GM19025 (cell line): ENCODE data around the gene TNIK.
"Not testable (repeated sequence)": the region's sequence is repeated elsewhere in the genome, so short reads cannot be mapped to it uniquely, and the experiment has no call there.

Experiments
- ATAC-seq: cut with Tn5 transposase; IDR thresholded peaks from one replicate; pipeline ENCODE4 v1.9.1; 2021; ENCODE audit warnings: mild to moderate bottlenecking, low read depth, moderate library complexity; ENCODE audit not compliant: unreplicated experiment

Gene TNIK

DNA sequence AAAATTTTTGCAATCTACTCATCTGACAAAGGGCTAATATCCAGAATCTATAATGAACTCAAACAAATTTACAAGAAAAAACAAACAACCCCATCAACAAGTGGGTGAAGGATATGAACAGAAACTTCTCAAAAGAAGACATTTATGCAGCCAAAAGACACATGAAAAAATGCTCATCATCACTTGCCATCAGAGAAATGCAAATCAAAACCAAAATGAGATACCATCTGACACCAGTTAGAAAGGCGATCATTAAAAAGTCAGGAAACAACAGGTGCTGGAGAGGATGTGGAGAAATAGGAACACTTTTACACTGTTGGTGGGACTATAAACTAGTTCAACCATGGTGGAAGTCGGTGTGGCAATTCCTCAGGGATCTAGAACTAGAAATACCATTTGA lies 36.1 kb downstream of the TNIK start:
- not testable (repeated sequence) for ATAC-seq

DNA sequence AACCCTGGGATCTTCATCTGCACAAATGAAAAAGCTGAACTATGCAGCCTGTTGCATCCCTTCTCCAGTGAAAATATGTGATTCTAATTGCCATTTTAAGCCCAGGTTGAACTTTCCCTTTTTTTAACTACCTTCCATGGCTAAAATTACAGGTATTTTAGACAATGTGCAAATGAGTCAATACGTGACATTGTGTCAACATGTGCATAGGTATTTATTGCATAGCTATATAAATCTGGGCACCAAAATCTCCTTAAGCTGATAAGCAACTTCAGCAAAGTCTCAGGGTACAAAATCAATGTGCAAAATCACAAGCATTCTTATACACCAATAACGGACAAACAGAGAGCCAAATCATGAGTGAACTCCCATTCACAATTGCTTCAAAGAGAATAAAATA lies 37.4 kb downstream of the TNIK start:
- not testable (repeated sequence) for ATAC-seq

DNA sequence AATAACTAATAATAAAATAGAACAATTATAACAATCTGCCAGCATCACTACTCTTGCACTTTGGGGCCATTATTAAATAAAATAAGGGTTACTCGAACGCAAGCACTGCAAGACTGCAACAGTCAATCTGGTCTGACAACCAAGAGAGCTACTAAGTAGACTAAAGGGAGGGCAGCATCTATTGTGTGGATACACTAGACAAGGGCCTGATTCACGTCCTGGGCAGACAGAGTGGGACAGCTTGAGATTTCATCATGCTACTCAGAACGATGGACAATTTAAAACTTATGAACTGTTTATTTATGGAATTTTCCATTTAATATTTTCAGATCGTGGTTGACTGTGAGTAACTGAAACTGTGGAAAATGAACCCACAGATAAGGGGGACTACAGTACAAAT lies 39.5 kb downstream of the TNIK start:
- ATAC-seq: no peak

DNA sequence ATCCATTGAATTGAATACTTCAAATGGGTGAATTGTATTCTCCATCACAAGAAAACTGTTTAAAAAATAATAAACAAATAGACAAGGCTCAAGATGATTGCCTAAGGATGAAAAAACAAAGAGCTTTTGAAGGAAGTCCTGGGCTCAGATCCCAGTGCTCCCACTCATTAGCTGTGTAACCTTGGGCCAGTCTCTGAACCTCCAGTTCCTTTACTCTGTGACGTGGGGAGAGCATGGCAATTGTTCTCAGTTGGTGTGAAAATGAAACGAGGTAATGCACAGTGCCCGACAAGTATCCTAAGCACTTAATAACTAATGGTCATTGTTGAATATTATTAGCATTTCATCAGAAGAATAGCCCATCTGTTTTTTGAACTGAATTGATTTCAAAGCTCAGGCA lies 40.7 kb downstream of the TNIK start:
- ATAC-seq: no peak

DNA sequence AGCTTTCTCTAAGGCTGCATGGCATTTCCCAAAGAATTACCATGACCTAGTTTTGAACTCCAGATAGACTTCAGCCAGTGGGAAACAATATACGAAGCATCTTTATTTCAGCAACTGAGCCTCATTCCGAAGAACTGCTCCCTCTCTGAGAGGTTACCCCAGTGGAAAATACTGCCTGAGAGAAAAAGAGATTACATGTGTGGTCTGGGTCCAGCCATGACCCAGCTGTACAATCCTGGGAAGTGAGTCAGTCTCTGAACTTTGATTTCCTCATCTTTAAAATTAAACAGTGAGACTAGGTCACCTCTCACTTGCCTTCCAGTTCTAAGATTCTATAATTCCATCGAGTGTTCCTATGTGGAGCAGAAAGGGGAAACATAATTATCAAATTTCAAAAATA lies 42.4 kb downstream of the TNIK start:
- ATAC-seq: no peak

DNA sequence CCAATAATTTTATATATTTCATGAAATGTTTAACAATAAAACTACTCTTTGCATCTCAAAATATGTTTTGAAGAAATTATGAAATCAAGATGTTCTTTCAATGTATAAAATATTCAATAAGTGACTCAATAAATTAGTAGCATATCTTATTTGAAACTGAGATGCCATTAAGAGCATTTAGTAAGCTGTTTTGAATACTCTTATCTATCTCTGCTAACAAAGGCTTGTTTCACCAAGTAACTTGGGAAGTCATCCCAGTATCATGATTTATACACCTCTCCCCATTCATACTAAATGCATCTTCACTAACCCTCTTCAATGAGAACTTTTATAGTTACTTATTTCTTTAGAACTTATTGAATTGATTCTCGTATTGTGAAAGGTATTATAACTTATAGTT lies 43.1 kb downstream of the TNIK start:
- ATAC-seq: no peak

DNA sequence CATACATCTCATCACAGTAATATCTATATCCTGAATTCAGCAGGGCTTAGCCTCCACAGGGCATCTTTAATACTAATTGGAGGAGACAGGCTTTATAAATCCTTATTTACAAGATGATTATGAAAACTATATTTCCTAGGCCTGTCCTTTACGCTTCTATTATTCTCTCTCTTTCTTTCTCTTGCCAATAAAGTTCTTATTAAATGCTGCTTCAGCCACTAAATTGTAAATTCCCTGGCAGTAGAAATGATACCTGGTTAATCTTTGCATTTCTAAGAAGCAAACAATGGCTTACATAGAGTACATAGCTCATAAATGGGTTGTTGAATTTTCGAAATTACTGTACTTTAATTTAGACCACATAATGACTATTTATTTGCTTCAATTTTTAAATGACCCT lies 43.5 kb downstream of the TNIK start:
- no peak for ATAC-seq

DNA sequence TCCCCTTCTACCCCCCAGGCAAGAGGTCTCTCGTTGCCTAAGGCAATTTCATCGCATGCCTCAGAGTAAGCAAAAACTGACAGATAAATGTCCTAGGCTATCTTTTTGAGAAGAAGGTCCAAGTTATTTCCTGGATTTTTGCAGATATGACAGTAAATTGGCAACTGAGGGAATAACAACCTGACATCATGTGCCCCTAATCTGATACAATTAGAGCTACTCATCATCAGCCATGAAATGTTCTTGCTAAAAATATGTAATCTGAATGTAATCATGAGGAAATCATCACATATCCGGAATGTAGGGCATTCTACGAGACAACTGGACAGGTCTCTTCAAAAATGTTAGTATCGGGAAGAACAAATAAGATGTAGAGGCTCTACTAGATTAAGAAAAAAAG lies 44.1 kb downstream of the TNIK start:
- ATAC-seq: no peak

DNA sequence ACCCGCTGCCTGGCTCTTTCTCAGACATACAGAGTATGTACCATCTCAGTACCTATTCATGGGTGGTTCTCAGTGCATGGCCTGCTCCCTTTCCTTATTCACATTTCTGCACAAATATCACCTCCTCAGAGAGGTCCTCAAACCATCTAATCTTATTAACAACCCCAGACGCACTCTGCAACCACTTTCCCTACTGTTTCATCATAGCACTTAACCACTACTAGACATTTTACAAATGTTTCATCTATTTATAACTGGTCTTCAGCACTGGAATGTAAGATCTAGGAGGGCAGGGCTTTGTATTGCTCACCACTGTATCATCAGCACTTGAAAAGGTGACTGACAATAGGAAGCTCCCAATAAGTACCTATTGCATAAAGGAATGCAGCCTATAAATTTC lies 45.1 kb downstream of the TNIK start:
- no peak for ATAC-seq

DNA sequence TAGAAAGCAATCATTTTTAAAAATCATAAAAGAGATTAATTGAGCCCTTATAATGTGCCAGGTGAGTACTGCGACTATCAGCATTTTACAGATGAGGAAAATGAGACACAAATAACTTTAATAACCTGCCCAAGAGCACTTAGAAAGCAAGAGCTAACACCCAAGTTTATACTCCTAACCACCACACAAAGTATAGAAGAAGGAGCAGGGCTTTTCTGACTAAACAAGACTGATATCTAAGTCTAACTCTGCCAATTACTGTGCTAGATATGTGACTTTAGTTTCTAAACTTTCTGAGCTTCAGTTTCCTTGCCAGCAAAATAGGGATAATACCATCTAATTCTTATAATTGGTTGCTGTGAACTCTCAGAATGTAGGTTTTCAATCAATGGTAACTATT lies 47.7 kb downstream of the TNIK start:
- no peak for ATAC-seq

DNA sequence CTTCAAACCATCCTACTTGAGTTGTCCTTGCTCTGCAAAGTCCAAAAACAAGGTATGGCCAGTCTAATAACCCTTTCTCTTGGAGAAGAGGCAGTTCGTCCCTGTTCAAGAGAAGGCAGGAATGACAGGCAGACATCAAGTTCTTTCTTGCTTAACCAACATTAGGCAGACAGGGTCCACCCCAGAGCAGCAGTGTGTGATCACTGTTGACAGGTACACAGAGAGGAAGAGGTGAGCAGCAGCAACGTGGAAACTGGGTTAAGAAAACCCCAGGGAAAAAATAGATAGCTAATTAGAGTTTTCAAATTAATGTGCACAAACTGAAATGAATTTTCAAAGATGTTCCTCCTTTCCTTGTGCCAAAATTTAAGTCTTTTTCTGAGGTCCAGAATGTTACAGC lies 48.2 kb downstream of the TNIK start:
- no peak for ATAC-seq

DNA sequence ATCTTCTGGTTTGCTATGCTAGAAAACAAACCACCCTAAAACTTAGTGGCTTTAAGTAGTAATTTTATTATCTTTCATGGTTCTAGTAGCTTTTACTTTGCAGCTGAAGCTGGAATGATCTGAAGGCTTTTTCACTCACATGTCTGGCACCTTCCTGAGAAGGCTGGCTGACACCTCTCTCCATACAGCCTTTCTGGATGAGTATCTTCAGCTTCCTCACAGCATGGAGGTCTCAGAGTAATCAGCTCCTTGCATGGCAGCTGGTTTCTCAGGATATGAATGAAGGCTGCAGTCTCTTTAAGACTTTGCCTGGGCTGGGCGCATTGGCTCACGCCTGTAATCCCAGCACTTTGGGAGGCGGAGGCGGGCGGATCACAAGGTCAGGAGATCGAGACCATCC lies 50.0 kb downstream of the TNIK start:
- ATAC-seq: no peak

DNA sequence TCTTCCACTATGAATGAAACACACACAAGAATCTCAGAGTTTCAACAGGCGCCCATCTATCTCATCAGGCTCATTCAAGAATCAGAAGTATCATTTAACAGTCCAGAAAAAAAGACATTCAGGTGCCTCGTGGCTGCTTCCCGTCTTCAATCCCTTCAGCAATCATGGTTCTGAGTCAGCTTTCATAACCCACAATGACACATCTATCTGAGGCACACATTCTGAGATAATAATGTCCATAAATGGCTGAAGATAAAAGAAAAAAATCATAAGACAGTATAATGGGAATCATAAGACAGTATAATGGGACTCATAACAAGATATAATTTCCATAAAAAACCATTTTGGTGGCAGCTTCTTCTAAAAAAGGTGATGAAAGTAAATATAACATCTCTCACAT lies 52.4 kb downstream of the TNIK start:
- no peak for ATAC-seq

DNA sequence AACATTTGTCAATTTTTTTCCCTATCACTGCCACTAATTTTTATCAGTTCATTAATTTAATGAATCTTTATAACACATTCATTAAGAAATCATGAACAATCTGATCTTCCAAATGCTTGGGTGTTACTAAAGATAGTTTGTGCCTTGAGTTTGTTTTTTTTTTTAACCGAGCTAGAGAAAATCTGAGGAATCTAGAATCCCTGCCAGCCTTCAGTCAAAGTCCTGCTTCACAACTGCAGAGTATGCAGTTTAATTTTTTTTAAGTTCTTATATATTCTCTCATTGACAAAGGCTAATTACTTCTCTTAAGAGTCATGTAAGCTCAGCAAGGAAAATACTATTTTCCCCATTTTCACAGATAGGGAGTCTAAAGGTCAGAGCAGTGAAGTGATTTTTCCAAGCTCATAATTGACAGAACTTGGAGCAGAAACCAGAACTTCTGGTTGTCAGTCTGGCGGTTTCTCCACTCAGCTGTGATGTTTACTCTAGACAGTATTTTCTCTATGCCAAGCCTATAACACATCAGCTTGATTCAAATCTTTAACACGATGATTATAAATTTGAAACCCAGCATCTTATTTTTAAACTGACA lies 55.7 kb downstream of the TNIK start:
- no peak for ATAC-seq

DNA sequence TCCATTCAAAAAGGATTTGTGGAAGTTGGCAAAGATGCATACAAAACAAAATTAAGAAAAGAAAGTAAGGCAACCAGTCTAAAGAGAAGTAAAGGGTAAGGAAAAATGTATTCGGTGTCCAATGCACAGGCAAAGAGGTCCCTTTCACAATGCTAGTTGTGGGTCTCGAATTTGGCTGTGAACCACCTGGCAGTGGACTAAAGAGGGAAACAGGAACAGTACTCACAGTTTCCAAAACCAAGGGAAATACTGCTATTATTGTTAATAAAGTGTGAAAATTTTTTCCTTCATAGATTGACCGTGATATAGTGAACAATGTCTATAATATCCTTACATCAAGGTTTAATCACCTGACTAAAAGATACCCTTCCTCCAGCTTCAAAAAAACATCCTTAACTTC lies 57.9 kb downstream of the TNIK start:
- no peak for ATAC-seq

DNA sequence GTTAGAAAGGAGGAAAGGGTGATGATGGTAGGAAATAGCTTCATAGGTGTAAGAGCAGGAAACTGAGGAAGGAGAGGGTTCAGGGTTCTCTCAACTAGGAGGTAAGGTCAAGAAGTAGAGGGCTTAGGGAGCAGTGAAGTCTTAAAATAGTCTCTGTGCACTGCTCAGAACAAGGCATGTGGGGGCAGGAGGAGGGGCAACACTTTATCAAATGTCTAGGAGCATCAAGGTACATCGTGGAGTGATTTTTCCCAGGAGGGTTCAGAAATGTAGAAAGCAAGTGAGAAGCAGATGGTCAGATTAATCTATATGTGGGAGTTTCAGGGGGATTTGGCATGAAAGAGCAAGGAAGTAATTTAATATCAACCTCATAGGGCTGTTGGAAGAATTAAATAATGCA lies 58.8 kb downstream of the TNIK start:
- no peak for ATAC-seq

DNA sequence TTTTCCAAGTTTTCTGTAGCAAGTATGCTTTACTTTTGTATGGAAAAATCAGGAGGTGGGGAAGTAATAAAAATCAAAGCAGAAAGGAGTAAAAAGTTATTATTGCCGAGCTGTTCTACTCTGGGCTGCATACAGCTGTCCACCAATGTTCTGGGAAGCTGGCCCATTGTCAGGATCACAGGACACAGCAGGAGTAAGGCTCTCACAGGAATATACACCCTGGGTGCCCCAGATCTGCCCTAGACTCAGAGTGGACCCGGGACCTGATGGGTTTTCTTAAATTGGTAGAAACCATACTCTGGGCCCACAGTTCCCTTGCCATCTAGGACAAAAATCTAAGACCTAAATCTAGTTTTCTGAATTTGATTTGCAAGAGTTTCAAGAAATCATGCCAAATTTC lies 60.4 kb downstream of the TNIK start:
- ATAC-seq: no peak

DNA sequence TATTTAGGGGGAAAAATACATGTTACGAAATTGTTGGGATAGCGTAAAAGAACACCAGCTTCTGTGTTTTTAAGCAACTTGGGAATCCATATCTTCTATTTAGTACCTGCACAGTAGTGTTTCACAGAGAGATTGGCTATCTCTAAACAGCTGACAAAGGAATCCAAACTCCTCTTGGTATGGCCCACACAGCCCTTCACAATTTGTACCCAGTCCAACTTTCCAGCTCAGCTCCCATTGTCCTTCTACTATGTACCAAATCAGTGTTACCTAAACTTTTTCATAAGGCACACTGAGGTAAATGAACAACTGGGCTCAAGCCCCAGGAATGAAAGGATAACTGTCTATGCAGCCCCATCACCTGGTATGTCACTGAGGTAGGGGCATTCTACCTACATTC lies 61.9 kb downstream of the TNIK start:
- no peak for ATAC-seq

DNA sequence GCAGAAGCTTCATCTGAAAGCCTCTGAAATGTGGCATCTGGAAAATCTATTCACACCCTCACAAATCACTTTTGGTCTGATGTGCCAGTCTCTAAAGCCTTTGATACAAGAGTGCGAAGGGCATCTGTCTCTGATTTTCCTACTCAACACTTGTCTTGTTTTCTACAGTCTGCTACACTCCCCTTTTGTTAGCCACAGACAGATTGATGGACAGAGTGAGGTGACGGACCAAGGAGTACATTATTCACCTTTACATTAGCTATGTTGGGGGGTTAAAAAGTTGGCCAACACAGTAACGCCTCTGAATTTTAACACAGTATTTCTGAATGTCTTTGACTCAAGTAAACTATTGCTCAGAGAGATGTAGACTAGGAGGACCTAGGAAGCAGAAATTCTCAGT lies 63.1 kb downstream of the TNIK start:
- ATAC-seq: no peak

DNA sequence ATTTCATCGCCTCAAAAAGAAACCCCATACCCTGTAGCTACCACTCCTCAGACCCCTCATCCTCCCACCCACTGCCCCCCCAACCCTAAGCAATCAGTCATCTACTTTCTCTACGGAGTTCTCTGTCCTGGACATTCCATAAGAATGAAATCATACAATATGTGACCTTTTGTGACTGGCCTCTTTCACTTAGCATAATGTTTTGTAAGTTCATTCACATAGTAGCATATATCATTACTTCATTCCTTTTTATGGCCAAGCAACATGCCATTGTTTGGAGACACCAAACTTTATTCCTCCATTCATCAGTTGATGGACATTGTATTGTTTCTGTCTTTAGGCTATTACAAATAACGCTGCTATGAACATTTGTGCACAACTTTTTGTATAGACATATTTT lies 64.2 kb downstream of the TNIK start:
- ATAC-seq: no peak

DNA sequence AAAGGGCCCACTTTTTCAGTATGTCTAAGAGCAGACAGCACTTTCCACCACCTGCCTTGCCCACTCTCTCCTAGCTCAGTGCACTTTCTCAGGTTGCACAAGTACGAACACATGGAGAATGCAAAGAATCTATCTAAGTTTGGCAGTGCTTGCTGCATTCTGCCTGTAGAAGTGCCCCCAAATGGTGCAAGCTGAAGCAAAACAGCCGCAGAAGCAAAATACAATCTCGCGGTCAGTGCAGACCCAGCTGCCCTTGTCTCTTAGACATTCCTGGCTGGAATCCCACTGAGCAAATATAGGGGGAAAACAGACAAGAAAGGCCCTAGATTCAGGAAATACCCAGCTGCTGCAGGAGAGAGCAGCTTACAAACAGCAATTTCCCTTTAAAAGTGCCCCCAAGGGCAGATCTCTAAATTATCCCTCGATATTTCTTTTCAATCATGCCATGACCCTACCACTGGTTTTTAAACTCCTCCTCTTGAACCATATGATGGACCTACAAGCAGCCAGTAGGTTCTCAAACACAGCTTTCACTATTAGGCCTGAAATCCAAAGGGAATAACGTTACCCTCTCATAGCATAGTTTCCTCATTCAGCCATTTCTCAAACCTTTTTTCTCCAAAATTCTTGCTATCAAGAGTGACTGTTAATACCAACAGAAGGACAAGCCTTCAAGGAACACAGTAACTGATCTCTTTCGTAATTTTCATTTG lies 67.0 kb downstream of the TNIK start:
- no peak for ATAC-seq

DNA sequence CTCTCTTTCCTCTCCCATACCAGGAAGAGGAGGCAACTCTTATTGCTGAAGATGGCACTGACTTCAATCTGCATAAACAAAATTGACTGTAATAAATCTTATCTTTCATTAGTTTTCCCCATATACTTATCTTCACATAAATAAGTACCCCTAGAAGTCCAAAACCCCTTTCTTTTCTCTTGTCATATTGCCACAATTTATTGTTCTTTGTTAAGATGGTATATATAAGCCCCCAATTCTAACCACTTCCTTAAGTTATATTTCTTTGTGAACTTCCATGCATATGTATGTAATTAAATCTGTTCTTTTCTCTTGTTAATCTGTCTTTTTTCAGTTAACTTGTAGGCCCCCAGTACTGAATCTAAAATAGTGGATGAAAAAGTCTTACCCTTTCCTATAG lies 68.8 kb downstream of the TNIK start:
- ATAC-seq: no peak
